ENCODE results near the gene LELP1.
"Not testable (repeated sequence)": the region's sequence is repeated elsewhere in the genome, so short reads cannot be mapped to it uniquely, and the experiment has no call there.

GRCh38 chr1:153223040-153223891 is 20.0 kb downstream of the LELP1 start:
- peak; percentile 76 for TF ChIP-seq CTCF (conservative IDR thresholded peaks at IDR 0.05; ENCODE audit: low read length)
- TF ChIP-seq EZH2phosphoT487 (IDR thresholded peaks at IDR 0.05; ENCODE audit: borderline replicate concordance, low read depth, low read length), result not testable (repeated sequence)

Measured in OCI-LY7 (cell line).